CD4-positive, CD25-positive, alpha-beta regulatory T cell (primary cell): ENCODE data around the gene IL1R2. TPM values are rescaled to one million over a fixed set of nuclear protein-coding genes. Genes with fewer than 3 reads are reported as not detected.

ENCODE experiments used
- ATAC-seq, 2 donors: fragments of 150-1000 bp; cut with Tn5 transposase; one replicate each; pipeline ENCODE4 v1.10.0; 2021; ENCODE audit warnings: low read depth in 2 of 2, moderate number of reproducible peaks in 2 of 2, moderate library complexity in 1 of 2
- DNase-seq, 3 donors: peaks; one replicate each; pipeline versions ENCODE4 v3.0.0 to v3.0.0-alpha.2; 2012 to 2022; ENCODE audit warnings: mixed read lengths in 1 of 3
- H3K27ac ChIP-seq: one replicate; pipeline ENCODE4 v1.7.0; 2013; ENCODE audit warnings: mild to moderate bottlenecking, low read length; ENCODE audit not compliant: insufficient read depth, poor library complexity, severe bottlenecking
- H3K27me3 ChIP-seq: one replicate; pipeline ENCODE4 v1.7.0; 2013; ENCODE audit warnings: low read length; ENCODE audit not compliant: control insufficient read depth, insufficient read depth
- H3K36me3 ChIP-seq: one replicate; pipeline ENCODE4 v1.7.0; 2013; ENCODE audit warnings: mild to moderate bottlenecking, low read length, moderate library complexity; ENCODE audit not compliant: control insufficient read depth, insufficient read depth
- H3K4me1 ChIP-seq: 2 replicates; pipeline ENCODE4 v1.7.0; 2013; ENCODE audit warnings: mild to moderate bottlenecking, low read length; ENCODE audit not compliant: insufficient read depth, control insufficient read depth, poor library complexity, severe bottlenecking
- H3K4me3 ChIP-seq: one replicate; pipeline ENCODE4 v1.7.0; 2013; ENCODE audit warnings: low read depth, mild to moderate bottlenecking, low read length, moderate library complexity
- H3K9me3 ChIP-seq, 2 experiments: 1 replicate in 1 of 2; 2 replicates in 1 of 2; pipeline ENCODE4 v1.7.0; 2013; ENCODE audit warnings: low read length in 2 of 2, mild to moderate bottlenecking in 1 of 2, moderate library complexity in 1 of 2; ENCODE audit not compliant: control insufficient read depth in 2 of 2
- H3K27ac Mint-ChIP-seq, 3 donors: one replicate each; pipeline ENCODE4 v1.8.0; 2020 to 2022; ENCODE audit warnings: mild to moderate bottlenecking in 3 of 3, mixed read lengths in 3 of 3, moderate library complexity in 2 of 3
- H3K27me3 Mint-ChIP-seq: one replicate; pipeline ENCODE4 v1.8.0; 2022; ENCODE audit warnings: mild to moderate bottlenecking, mixed read lengths
- H3K36me3 Mint-ChIP-seq: one replicate; pipeline ENCODE4 v1.8.0; 2020; ENCODE audit warnings: mixed read lengths
- H3K4me1 Mint-ChIP-seq, 4 donors: one replicate each; pipeline ENCODE4 v1.8.0; 2020 to 2022; ENCODE audit warnings: mixed read lengths in 4 of 4, mild to moderate bottlenecking in 1 of 4
- H3K4me3 Mint-ChIP-seq, 4 donors: one replicate each; pipeline ENCODE4 v1.8.0; 2020 to 2022; ENCODE audit warnings: mild to moderate bottlenecking in 4 of 4, mixed read lengths in 4 of 4, moderate library complexity in 3 of 4
- H3K9me3 Mint-ChIP-seq, 7 donors: one replicate each; pipeline ENCODE4 v1.8.0; 2020 to 2022; ENCODE audit warnings: mixed read lengths in 7 of 7, mild to moderate bottlenecking in 3 of 7, moderate library complexity in 2 of 7
- polyA plus RNA-seq, 4 donors: library from polyadenylated mRNA; unstranded; fragments of 300-500 nt; fragmentation: Illumina TruSeq; gene quantifications; one replicate each; pipeline ENCODE4 v1.2.3, GENCODE V29; 2021
- total RNA-seq: library from RNA; stranded (reverse); gene quantifications from one replicate; pipeline ENCODE4 v1.2.3, GENCODE V29; 2022

Gene IL1R2
- total and polyA plus RNA-seq, 5 donors from 2014 or later, result 1.5 to 6.0 (median 3.1) TPM

DNA sequence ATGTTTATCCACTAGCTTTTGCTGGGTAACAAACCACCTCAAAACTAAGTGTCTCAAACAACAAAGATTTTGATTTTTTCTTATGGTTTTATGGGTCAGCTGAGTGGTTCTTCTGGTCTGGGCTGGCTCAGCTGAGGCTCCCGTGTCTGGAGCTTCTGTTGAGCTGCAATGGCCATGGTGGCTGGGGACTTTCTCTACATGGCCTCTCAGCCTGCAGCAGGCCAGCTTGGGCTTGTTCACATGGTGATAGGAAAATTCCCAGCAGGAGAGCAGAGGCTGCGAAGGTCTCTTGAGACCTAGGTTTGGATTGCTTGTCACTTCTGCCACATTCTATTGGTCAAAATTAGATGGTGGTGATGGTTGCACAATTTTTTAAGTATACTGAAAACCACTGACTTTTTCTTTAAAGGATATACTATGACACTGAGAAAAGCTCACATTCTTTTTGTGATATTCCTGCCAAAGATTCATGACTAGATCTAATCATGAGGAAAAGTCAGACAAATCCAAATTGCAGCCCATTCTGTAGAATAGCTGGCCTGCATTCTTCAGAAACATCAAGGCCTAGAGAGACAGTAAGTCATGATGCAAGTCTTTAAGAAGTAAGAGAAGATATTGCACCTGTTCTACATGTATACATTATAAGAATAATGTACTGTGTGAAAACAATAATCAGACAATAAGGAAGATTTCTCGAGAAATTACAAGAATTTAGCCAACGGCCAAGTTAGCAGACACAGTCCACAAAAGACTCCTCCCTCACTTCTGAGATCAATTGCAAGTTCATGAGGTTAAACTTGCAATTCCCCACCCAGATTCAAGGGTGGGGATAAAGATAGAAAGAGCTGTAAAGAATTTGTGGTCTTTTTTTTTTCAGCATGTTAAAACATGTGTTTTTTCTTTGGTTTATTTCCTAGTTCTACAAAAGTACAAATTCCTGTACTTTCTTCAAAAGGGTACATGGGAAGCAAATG, 35.0 kb upstream of the IL1R2 start:
- no peaks in the 10 kb centered on the region for H3K4me1 ChIP-seq
- H3K9me3 ChIP-seq, result peaks cover 0 to 2% of the 10 kb centered on the region in 2 experiments
- no peak overlapping the region for H3K4me3 ChIP-seq
- Mint-ChIP-seq H3K36me3 (no peaks in the 10 kb centered on the region), H3K4me3 (no peak overlapping the region), H3K4me1 (no peaks in the 10 kb centered on the region), H3K27ac (no peak overlapping the region), H3K9me3 (peaks cover 0 to 15% (median 3%) of the 10 kb centered on the region in 7 donors), H3K27me3 (peaks cover 8% of the 10 kb centered on the region)
- H3K36me3 ChIP-seq, result no peaks in the 10 kb centered on the region
- DNase-seq (no peak), ATAC-seq (no peak)
- no peaks in the 10 kb centered on the region for H3K27me3 ChIP-seq
- H3K27ac ChIP-seq, result no peak overlapping the region

DNA sequence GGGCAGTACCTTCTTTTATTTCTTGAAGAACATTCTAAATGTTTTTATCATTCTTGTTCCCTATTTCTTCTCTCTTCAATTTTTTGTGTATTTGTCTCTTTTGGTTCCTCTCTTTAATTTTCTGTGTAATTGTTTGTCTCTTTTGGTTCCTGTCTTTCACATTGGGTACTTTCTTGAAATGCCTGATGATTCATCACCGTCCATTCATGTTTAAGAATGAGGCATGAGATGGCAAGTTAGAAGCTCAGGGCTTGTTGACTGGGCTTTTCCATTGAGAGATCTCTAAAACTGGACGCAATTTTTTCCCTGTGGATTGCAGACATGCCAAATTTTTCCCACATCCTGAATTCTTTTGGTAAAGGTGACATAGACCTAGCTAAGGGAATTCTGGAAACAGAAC, 33.7 kb upstream of the IL1R2 start:
- H3K9me3 ChIP-seq, result peaks cover 0 to 2% of the 10 kb centered on the region in 2 experiments
- peaks cover 4% of the 10 kb centered on the region for H3K27me3 Mint-ChIP-seq
- no peak overlapping the region for H3K27ac Mint-ChIP-seq
- ATAC-seq, result no peak
- no peak for DNase-seq
- H3K27ac ChIP-seq, result no peak overlapping the region
- H3K9me3 Mint-ChIP-seq, result peaks cover 0 to 15% (median 3%) of the 10 kb centered on the region in 7 donors
- no peaks in the 10 kb centered on the region for H3K27me3 ChIP-seq
- H3K36me3 ChIP-seq, result no peaks in the 10 kb centered on the region
- H3K4me1 ChIP-seq, result no peaks in the 10 kb centered on the region
- H3K4me3 Mint-ChIP-seq, result no peak overlapping the region
- no peaks in the 10 kb centered on the region for H3K36me3 Mint-ChIP-seq
- no peaks in the 10 kb centered on the region for H3K4me1 Mint-ChIP-seq
- H3K4me3 ChIP-seq, result no peak overlapping the region

- no peak for ATAC-seq
- H3K4me3 Mint-ChIP-seq, result no peak overlapping the region
- Histone ChIP-seq H3K27ac (no peak overlapping the region), H3K9me3 (peaks cover 0 to 2% of the 10 kb centered on the region in 2 experiments), H3K4me1 (no peaks in the 10 kb centered on the region), H3K27me3 (no peaks in the 10 kb centered on the region), H3K4me3 (no peak overlapping the region), H3K36me3 (no peaks in the 10 kb centered on the region)
- peaks cover 4% of the 10 kb centered on the region for H3K27me3 Mint-ChIP-seq
- no peaks in the 10 kb centered on the region for H3K4me1 Mint-ChIP-seq
- no peak overlapping the region for H3K27ac Mint-ChIP-seq
- no peak for DNase-seq
- peaks cover 0 to 15% (median 4%) of the 10 kb centered on the region in 7 donors for H3K9me3 Mint-ChIP-seq
- no peaks in the 10 kb centered on the region for H3K36me3 Mint-ChIP-seq
Measured at GRCh38 chr2:101960819-101961337, 30.9 kb upstream of the IL1R2 start.

DNA sequence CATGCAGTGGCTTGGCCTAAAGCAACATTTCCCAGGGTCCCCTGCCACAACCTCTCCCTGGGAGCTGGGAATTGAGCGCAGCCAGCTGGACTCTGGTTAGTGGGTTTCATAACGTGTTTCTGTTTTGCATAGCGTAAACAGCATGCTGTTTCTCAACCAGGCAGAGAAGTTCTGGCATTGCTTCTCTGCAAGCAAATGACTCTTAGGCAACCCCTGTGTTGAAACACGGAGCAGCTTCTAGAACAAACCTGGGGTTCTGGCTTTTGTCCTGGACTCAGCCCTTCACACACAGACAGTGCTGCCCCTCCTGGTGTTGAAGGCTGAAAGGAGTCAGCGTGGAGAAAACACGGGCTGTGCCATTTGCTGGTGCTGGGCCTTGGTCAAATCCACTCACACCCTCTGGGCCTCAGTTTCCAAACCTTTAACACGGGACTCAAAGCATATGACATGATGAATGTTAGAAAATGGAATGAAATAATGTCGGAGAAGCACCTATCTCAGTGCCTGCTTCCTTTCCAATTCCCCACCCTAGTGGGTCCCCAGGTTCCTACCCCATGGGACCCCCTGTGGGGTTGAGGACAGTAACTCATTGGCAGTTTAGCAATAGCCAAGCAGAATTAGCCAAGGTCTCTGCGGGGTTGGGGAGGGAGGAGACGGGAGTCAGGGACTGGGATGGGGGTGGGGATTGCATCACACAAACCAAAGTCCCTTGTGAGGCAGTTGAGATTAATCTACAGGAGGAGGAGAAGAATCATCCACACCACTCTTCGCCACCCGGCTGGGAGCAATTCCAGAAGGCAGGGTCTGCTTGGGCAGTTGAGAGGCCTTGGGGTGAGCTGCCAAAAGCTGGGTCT, 30.2 kb upstream of the IL1R2 start:
- no peaks in the 10 kb centered on the region for H3K36me3 ChIP-seq
- H3K4me1 ChIP-seq, result no peaks in the 10 kb centered on the region
- peaks cover 0 to 2% of the 10 kb centered on the region in 2 experiments for H3K9me3 ChIP-seq
- no peak for DNase-seq
- H3K4me1 Mint-ChIP-seq, result no peaks in the 10 kb centered on the region
- H3K27me3 Mint-ChIP-seq, result peaks cover 4% of the 10 kb centered on the region
- H3K27ac Mint-ChIP-seq, result no peak overlapping the region
- no peak for ATAC-seq
- H3K9me3 Mint-ChIP-seq, result peaks cover 0 to 15% (median 4%) of the 10 kb centered on the region in 7 donors
- no peak overlapping the region for H3K4me3 Mint-ChIP-seq
- H3K27me3 ChIP-seq, result no peaks in the 10 kb centered on the region
- no peak overlapping the region for H3K27ac ChIP-seq
- no peaks in the 10 kb centered on the region for H3K36me3 Mint-ChIP-seq
- no peak overlapping the region for H3K4me3 ChIP-seq

GRCh38 chr2:101962309-101962708, 29.5 kb upstream of the IL1R2 start:
- ATAC-seq, result no peak
- no peaks in the 10 kb centered on the region for H3K36me3 ChIP-seq
- Mint-ChIP-seq H3K9me3 (peaks cover 0 to 9% (median 4%) of the 10 kb centered on the region in 7 donors), H3K36me3 (no peaks in the 10 kb centered on the region), H3K27me3 (peaks cover 4% of the 10 kb centered on the region), H3K27ac (no peak overlapping the region), H3K4me1 (no peaks in the 10 kb centered on the region), H3K4me3 (no peak overlapping the region)
- no peaks in the 10 kb centered on the region for H3K27me3 ChIP-seq
- H3K4me3 ChIP-seq, result no peak overlapping the region
- no peak overlapping the region for H3K27ac ChIP-seq
- H3K9me3 ChIP-seq, result no peaks in the 10 kb centered on the region
- DNase-seq, result no peak
- no peaks in the 10 kb centered on the region for H3K4me1 ChIP-seq

DNA sequence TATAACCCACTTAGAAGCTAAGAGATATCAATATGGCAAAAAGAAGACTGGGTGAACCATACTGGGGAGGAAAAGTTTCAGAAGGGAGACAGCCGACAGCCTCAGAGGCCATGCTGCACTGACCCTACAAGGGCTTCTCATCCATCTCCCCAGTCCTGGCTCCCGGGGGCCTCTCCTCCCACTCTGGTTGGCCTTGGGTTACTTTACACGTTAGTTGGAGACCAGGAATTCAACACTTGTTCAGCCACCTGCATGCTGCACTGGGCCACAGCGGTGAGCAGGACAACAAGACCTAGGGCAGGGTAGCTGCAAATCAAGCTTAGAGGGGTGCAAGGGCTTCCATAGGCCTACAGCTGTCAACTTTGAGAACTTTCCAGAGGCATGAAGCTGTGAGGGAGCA, 28.6 kb upstream of the IL1R2 start:
- Mint-ChIP-seq H3K36me3 (no peaks in the 10 kb centered on the region), H3K9me3 (peaks cover 0 to 4% (median 0%) of the 10 kb centered on the region in 7 donors), H3K27ac (no peak overlapping the region), H3K27me3 (no peaks in the 10 kb centered on the region), H3K4me3 (no peak overlapping the region), H3K4me1 (no peaks in the 10 kb centered on the region)
- Histone ChIP-seq H3K9me3 (no peaks in the 10 kb centered on the region), H3K36me3 (no peaks in the 10 kb centered on the region), H3K27ac (no peak overlapping the region), H3K4me3 (no peak overlapping the region), H3K27me3 (no peaks in the 10 kb centered on the region), H3K4me1 (no peaks in the 10 kb centered on the region)
- no peak for DNase-seq
- no peak for ATAC-seq

- ATAC-seq, result no peak
- no peak overlapping the region for H3K27ac Mint-ChIP-seq
Measured at GRCh38 chr2:101967826-101968513, 23.8 kb upstream of the IL1R2 start.

More at GRCh38 chr2:101967826-101968513, 23.8 kb upstream of the IL1R2 start:
- Histone ChIP-seq H3K36me3 (no peaks in the 10 kb centered on the region), H3K27me3 (no peaks in the 10 kb centered on the region), H3K27ac (no peak overlapping the region), H3K9me3 (peaks cover 0 to 5% of the 10 kb centered on the region in 2 experiments), H3K4me3 (no peak overlapping the region), H3K4me1 (no peaks in the 10 kb centered on the region)
- H3K4me3 Mint-ChIP-seq, result no peak overlapping the region
- peaks cover 0 to 18% (median 3%) of the 10 kb centered on the region in 7 donors for H3K9me3 Mint-ChIP-seq
- no peak for DNase-seq
- H3K4me1 Mint-ChIP-seq, result no peaks in the 10 kb centered on the region
- peaks cover 3% of the 10 kb centered on the region for H3K36me3 Mint-ChIP-seq
- peaks cover 5% of the 10 kb centered on the region for H3K27me3 Mint-ChIP-seq
